GM19372 (cell line): ENCODE results near the gene AGAP1.

Experiments used
- ATAC-seq: cut with Tn5 transposase; IDR thresholded peaks from one replicate; pipeline ENCODE4 v1.9.1; 2021; ENCODE audit warnings: mild to moderate bottlenecking, low read depth, moderate library complexity; ENCODE audit not compliant: unreplicated experiment

The AGAP1 gene

GRCh38 chr2:235850771-235851551, 357.1 kb downstream of the AGAP1 start:
- ATAC-seq = no peak

GRCh38 chr2:235851828-235852525, 358.1 kb downstream of the AGAP1 start:
- no peak for ATAC-seq

- no peak for ATAC-seq
These were observed 358.7 kb downstream of the AGAP1 start for GRCh38 chr2:235852526-235852920.

- ATAC-seq = no peak
These were observed 360.4 kb downstream of the AGAP1 start for GRCh38 chr2:235854276-235854675.

- no peak for ATAC-seq
These were observed 361.2 kb downstream of the AGAP1 start for GRCh38 chr2:235855011-235855410.

GRCh38 chr2:235856151-235856854, 362.5 kb downstream of the AGAP1 start:
- no peak for ATAC-seq

- no peak for ATAC-seq
These were observed 363.8 kb downstream of the AGAP1 start for GRCh38 chr2:235857598-235857997.

- ATAC-seq = no peak
These were observed 365.0 kb downstream of the AGAP1 start for GRCh38 chr2:235858881-235859280.

GRCh38 chr2:235859651-235860050, 365.8 kb downstream of the AGAP1 start:
- ATAC-seq = no peak

GRCh38 chr2:235860111-235860510, 366.3 kb downstream of the AGAP1 start:
- no peak for ATAC-seq

- no peak for ATAC-seq
These were observed 367.0 kb downstream of the AGAP1 start for GRCh38 chr2:235860871-235861270.

- no peak for ATAC-seq
These were observed 367.5 kb downstream of the AGAP1 start for GRCh38 chr2:235861383-235861782.

GRCh38 chr2:235863414-235863813, 369.6 kb downstream of the AGAP1 start:
- no peak for ATAC-seq

GRCh38 chr2:235864302-235864701, 370.5 kb downstream of the AGAP1 start:
- ATAC-seq = no peak

GRCh38 chr2:235864733-235865515, 371.1 kb downstream of the AGAP1 start:
- no peak for ATAC-seq

- ATAC-seq = no peak
These were observed 372.5 kb downstream of the AGAP1 start for GRCh38 chr2:235866373-235866772.

- no peak for ATAC-seq
These were observed 374.4 kb downstream of the AGAP1 start for GRCh38 chr2:235868224-235868623.

- no peak for ATAC-seq
These were observed 374.8 kb downstream of the AGAP1 start for GRCh38 chr2:235868645-235869044.

- no peak for ATAC-seq
These were observed 376.7 kb downstream of the AGAP1 start for GRCh38 chr2:235870515-235870914.

GRCh38 chr2:235876099-235876679, 382.3 kb downstream of the AGAP1 start:
- no peak for ATAC-seq
